ENCODE data around the gene USP31.
A peak's percentile ranks its signal among the peaks of the same experiment; 100 is the strongest.

USP31 gene

GRCh38 chr16:23092072-23092800 lies 57.0 kb downstream of the USP31 start:
- no peak for DNase-seq

GRCh38 chr16:23089111-23089510 lies 60.1 kb downstream of the USP31 start:
- no peak for DNase-seq

- DNase-seq = no peak
Observed at GRCh38 chr16:23088018-23088417, 61.2 kb downstream of the USP31 start.

- DNase-seq = no peak
Observed at GRCh38 chr16:23085949-23086348, 63.3 kb downstream of the USP31 start.

GRCh38 chr16:23082161-23082788 lies 67.0 kb downstream of the USP31 start:
- DNase-seq = peak; percentile 90 to 93

DNA sequence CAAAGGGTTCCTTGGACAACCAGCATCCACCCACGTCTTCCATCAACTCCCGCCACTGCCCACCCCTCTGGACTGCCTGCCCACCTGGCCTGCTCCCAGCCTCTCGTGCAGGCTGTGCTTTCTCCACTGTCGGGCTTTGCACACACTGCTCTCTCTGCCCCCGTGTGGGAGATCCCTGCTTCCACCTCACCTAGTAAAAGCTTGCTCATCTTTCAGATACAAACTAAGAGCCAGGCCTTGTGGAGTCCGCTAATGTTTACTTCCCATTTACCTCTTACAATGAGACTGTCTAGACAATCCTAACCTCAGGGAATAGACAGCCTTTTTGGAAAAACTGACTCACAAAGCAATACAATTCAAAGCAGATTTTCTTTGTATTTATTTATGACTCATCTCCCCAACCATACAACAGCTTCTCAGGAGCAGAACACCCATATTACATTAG lies 67.6 kb downstream of the USP31 start:
- no peak for DNase-seq

GRCh38 chr16:23080747-23081146 lies 68.5 kb downstream of the USP31 start:
- no peak for DNase-seq

DNA sequence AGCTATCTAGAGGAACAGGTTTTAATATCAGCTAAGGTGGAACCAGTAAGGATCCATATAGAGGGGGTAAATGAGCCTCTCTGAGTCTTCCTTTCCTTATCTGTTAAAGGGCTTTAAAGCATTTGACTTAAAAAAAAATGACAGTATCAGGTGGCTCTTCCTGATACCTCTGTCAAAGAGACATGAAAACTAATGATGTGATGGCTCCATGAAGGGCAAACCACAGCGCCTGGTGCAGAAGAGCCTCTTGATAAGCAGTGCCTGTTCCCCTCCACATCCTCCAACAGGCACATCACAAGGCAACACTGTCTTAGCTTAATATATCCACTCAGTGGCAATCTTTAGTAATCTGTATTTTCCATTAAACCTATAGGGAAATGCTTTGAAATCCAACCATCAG lies 68.9 kb downstream of the USP31 start:
- no peak for DNase-seq

- DNase-seq = no peak
Observed at GRCh38 chr16:23079675-23080301, 69.5 kb downstream of the USP31 start.

DNA sequence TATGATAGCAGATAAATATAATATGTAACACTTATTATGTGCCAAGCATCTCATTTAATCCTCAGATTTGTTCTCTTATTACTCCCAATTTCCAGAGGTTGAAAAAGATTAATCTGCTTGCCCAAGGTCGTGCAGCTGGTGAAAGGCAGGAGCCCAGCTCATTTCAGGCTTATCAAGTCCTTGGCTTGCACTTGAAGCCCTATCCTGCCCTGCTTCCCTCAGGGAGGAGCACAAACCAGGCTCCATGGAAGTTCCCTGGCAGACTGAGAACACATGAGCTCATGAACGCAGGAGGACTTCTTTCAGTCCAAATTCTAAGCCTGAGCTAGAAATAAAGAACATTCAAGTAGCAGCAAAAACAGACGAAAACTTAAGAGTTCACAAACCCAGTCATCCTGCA lies 74.8 kb downstream of the USP31 start:
- DNase-seq = no peak

DNA sequence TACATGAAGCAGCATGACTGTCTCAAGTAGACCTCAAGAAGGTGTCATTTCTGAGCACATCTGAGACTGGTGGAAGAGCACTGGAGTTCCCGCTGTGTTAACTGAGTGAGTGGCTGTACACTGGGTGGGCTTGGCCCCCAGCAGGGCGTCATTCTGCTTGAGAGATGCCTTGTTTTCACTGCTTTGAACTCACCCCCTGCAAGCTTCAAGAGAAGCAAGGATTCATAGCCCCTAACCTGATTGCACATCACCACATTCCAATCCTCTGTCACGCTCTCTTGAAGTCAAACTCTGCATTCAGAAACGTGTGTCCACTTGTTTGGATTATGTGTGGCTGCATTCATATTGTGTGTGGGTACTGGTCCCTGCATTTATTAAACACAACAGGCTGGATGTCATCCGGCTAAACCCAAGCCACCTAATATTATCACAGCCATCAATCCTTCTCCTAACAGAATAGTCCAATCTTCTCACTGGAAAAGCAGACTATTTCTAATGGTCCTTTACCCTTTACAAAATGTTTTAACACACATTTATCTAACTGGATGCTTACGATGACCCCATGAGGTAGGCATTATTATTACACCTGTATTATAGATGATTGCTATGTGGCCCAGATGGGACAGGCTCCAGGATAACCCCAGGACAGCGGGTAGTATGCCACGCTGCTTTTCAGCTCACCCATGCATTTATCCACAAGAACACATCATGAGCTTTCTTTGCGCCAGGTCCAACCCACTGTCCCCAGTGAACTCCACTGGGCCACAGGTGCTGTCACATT lies 76.3 kb downstream of the USP31 start:
- no peak for DNase-seq

GRCh38 chr16:23072084-23072599 lies 77.1 kb downstream of the USP31 start:
- DNase-seq = no peak

DNA sequence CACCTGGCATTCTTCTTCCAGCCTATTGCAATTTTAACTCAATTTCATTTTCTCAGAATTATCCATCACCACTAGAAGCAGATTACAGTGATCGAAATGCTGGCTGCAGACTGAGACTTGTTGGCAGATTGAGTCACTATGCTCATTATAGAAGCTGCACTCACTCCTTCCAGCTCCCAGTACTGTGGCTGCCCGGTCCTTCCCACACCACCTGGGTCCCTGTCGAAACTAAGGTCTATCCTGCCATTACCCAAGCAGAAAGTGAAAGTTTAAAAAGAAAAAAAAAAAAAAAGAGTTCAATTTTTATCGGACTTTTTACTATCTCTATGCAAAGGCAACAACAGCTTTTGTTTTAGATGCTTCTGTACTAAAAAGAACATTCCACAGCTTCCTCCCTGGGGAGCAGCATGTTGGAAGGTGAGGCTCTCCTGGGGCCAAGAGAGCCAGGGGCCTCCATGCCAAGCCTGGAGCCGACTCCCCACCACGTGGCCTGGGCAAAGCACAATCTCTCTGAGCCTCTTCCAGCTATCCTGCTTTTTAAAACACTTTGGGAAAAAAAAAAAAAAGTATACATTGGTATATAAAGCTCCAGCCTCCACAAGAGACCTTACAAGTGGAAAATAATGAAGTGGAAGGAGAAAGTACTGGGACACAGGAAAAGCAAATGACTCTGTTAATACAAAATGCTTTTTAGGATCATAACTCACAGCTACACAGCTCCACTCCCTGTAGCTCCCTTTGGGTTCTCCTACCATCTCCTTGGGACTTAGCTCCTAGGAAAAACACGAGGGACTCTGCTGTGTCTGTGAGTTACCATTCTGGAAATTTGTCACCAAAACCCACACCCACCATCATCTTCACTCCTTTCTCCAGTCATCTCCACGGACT lies 77.8 kb downstream of the USP31 start:
- DNase-seq = no peak

DNA sequence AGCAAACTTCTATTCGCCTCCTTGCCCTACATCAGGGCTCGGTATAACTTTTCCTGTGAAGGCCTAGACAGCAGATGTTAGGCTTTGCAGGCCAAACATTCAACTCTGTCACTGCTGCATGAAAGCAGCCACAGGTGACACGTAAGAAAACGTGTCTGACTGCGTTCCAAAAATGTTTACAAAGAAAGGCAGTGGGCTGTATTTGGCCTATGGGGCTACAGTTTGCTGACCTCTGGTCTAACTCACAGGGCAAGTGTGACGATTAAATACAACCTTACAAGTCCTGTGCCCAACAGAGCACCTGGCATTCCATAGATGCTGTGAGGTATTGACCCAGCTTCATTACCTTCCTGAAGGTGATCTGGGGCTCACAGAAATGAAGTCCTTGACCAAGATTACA lies 79.4 kb downstream of the USP31 start:
- no peak for DNase-seq

DNA sequence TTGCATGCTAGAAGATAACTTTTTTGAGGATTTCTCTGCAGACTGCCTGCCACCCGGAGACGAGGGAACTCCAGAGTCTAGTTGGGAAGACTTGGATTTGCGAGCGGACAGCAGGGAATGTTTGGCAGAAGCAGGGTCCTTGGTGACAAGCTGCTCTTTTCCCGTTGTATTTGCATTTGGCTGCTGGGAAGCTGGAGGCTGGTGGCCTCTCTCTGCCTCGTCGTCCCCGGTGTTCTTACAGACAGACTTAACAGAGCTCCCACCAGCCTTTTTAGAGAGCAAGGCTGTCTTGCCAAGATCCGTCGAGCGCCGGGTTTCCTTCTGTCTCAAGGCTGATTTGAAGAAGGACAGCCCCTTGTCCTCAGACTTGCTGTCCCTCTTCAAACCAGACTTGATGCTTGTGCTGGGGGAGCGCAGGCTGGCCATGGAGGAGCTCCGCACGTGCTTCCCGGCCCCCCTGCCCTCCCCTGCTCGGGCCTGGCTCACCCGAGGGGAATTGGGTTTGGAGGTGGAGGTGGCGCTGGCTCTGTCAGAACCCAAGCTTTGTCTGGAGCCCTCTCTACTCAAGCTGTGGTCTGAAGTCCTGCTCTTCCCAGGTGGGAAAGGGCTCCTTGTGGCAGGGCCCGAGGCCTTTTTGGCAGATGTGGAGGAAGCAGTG lies 81.0 kb downstream of the USP31 start:
- DNase-seq = no peak

DNA sequence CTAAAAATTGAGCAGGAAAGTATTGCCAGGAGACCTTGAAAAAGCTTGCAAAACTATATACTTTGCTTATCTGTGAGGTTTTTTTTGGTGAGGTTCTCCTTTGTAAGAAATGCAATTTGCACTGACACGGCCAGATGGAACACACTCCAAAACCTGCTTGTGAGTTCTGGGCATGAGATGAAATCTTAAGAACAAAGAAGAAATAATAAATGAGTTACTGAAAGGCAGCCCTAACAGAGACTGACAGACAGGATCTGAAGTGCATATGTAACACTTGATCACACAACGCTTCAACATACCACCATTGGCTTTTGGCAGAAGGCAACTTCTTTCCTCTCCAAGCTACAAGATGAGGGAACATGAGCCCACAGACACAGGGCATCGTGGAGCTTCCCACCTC lies 82.6 kb downstream of the USP31 start:
- DNase-seq = no peak

- DNase-seq = no peak
Observed at GRCh38 chr16:23064639-23065038, 84.6 kb downstream of the USP31 start.

DNA sequence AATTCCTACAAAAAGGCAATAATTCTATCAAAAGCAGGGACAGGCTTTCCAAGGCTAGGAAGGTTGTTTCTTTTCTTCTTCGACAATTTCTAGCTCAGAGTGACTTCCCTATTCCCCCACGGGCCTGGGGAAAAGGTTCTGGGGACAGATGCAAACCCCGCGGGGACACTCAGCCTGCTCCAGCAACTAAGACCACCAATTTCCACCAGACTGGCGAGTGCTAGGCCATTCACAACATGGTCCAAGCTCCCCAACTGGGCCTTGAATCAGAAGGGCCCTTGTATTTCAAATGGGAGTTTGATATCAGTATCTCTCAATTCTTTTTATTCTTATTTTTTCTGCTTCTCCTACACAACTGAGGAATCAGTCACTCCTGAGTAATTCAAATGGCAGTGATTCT lies 86.7 kb downstream of the USP31 start:
- DNase-seq = no peak

GRCh38 chr16:23061669-23062068 lies 87.6 kb downstream of the USP31 start:
- DNase-seq = no peak

DNA sequence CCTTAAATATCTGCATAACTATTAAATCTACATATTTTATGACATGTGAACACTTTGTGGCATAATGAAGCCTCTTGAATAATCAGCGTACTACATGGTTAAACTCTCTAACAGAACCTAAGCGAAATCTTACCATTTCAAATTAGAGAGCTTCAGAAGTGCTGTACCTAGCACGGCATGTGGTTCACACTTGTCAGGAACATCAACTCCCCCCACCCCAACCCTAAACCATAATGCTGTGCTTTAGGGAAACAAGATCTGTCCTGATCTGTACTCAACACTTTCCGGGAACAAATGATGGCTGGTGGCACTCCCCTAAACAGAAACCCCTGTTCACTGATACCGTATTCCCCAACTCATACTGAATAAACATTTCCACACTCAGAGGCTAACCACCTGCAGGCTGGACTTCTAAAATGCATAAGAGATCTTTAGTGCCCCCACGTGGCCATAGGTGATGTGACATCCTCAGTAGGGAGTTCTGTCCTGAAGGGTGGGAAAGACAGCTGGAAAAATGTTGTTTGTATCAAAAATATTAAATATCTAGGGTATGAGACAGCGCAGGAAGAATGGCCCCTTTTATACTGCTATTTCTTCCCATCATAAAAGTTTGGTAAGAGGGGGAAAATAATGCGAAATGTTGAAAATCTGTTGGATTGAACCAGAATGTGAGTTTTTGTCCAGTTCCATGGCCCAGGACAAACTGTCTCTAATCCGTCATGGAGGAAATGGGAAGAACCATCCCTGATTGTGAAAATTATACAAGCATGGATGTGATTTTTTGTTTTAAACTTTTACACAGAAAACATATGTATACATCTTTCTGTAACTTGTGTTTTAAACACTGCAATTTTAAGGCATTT lies 88.6 kb downstream of the USP31 start:
- peak; percentile 18 to 78 for DNase-seq

DNA sequence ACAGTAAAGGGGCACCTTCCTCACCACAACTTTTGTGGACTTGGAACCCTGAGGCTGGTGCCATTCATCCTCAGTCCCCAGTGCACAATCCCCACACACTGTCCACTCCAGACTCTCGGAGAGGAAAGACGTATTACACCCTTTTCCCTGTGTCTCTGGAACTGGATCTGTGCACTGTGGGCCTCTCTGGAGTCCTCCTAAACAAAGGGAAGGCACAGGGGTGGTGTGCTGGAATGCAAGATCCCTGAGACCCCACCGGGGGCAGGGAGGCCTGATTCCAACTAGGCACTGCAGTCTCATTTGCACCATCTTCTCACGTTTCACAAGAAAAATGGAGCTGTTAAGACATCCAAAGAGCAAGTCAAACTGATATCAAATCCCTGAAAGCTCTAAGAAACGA lies 89.8 kb downstream of the USP31 start:
- no peak for DNase-seq

Measured in NCI-H524 (cell line).